ENCODE measurements around the gene AARSD1. TPM values are rescaled to one million over a fixed set of nuclear protein-coding genes. Genes with fewer than 3 reads are reported as not detected.

Gene AARSD1
- total RNA-seq, 1 donor from 2014 or later: 73.9 TPM

DNA sequence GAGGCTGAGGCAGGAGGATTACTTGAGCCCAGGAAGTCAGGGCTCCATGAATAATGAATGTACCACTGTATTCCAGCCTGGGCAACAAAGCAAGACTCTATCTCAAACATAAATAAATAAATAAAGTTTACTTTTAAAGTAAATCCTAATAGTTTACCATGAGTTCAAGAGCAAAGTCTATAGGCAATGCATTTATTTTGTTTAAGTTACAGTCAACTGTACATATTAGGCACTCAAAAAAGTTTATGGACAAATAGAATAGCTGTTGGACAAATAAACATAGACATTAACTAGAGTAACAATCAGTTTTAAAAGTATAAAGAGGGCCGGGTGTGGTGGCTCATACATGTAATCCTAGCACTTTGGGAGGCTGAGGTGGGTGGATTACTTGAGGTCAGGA, 3.7 kb upstream of the AARSD1 start:
- no peaks in the 10 kb centered on the region for H3K36me3 Mint-ChIP-seq (ENCODE audit: unreplicated experiment)
- no peak overlapping the region for H3K4me3 Mint-ChIP-seq (ENCODE audit: unreplicated experiment)
- H3K4me1 Mint-ChIP-seq (ENCODE audit: low read depth, unreplicated experiment): peaks cover 5% of the 10 kb centered on the region
- H3K27me3 Mint-ChIP-seq (ENCODE audit: unreplicated experiment): no peaks in the 10 kb centered on the region
- no peak for DNase-seq
- H3K9me3 Mint-ChIP-seq (ENCODE audit: unreplicated experiment): peaks cover 4% of the 10 kb centered on the region
- no peak overlapping the region for H3K27ac Mint-ChIP-seq (ENCODE audit: unreplicated experiment)
- TF ChIP-seq, protein P1, sequence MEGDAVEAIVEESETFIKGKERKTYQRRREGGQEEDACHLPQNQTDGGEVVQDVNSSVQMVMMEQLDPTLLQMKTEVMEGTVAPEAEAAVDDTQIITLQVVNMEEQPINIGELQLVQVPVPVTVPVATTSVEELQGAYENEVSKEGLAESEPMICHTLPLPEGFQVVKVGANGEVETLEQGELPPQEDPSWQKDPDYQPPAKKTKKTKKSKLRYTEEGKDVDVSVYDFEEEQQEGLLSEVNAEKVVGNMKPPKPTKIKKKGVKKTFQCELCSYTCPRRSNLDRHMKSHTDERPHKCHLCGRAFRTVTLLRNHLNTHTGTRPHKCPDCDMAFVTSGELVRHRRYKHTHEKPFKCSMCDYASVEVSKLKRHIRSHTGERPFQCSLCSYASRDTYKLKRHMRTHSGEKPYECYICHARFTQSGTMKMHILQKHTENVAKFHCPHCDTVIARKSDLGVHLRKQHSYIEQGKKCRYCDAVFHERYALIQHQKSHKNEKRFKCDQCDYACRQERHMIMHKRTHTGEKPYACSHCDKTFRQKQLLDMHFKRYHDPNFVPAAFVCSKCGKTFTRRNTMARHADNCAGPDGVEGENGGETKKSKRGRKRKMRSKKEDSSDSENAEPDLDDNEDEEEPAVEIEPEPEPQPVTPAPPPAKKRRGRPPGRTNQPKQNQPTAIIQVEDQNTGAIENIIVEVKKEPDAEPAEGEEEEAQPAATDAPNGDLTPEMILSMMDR (IDR thresholded peaks at IDR 0.05; ENCODE audit: partially characterized antibody, unreplicated experiment): no peak

DNA sequence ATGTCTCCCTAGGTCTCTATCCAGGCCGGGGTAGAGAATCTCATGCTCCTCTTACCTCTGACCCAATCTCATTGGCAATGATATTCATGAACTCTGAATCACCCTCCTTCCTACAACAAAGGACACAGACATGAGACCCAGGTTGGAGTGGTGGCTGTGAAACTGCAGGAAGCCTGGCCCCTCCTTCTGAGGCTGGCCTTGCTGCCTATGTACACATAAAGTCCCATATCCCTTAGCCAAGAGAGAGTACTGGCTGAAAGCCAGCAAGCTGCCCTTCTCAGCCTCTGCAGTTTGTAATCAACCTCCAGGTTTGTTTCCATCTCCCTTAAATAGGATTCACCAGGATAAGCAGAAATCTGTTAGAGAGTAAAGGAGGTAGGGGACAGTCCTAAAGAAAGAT, 10.6 kb downstream of the AARSD1 start:
- Mint-ChIP-seq H3K4me1 (ENCODE audit: low read depth, unreplicated experiment) (no peaks in the 10 kb centered on the region), H3K27me3 (ENCODE audit: unreplicated experiment) (peaks cover 3% of the 10 kb centered on the region), H3K36me3 (ENCODE audit: unreplicated experiment) (no peaks in the 10 kb centered on the region), H3K27ac (ENCODE audit: unreplicated experiment) (no peak overlapping the region), H3K4me3 (ENCODE audit: unreplicated experiment) (no peak overlapping the region), H3K9me3 (ENCODE audit: unreplicated experiment) (no peaks in the 10 kb centered on the region)
- DNase-seq: no peak
- TF ChIP-seq, protein P1 (IDR thresholded peaks at IDR 0.05; ENCODE audit: partially characterized antibody, unreplicated experiment): no peak

DNA sequence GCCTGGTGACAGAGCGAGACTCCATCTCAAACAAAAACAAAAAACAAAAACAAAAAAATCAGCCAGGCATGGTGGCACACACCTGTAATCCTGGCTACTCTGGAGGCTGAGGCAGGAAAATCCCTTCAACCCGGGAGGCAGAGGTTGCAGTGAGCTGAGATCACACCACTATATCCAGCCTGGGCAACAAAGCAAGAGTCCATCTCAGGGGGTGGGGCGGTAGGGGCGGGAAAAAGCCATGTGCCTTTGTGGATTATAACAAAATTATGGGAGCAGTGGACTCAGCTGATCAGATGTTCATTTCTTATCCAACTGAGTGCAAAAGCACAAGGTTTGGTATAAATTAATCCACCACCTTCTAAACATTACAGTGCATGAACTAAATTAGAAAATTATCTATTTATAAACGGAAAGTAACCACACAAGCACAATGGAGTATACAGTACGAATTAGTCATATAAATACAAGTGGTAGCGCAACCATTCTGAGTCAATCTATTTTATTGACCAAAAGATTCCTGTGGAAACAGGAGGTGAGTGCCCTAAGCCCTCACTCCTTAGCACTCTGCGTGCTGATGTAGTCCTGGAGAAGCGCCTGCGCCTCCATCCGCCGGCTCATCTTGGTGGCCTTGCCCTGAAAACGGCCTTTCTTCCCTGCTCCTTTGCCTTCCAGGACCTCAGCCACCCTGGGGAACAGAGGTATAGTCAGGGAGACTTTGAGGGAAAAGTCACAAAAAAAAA, 14.0 kb downstream of the AARSD1 start:
- Mint-ChIP-seq H3K4me1 (ENCODE audit: low read depth, unreplicated experiment) (no peaks in the 10 kb centered on the region), H3K27ac (ENCODE audit: unreplicated experiment) (no peak overlapping the region), H3K4me3 (ENCODE audit: unreplicated experiment) (no peak overlapping the region), H3K9me3 (ENCODE audit: unreplicated experiment) (no peaks in the 10 kb centered on the region), H3K36me3 (ENCODE audit: unreplicated experiment) (no peaks in the 10 kb centered on the region), H3K27me3 (ENCODE audit: unreplicated experiment) (no peaks in the 10 kb centered on the region)
- TF ChIP-seq, protein P1 (IDR thresholded peaks at IDR 0.05; ENCODE audit: partially characterized antibody, unreplicated experiment): no peak
- no peak for DNase-seq

DNA sequence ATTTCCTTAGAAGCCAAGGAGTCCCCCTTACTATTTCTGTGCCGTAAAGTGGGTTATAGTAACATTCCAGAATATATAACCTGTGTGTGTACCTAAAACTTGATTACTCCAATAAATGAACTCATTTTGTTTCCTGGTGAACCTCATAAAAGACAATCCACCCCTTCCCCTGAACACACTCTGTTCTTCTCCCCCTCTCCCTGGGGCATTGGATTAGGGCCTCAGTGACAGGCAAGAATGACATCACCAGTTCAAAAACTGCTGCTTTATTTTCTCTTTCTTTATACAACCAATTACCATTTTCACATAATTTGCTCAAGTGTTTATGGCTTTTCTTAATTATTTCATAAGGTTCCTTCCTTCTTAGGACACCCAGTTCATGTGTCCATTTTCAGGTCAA, 17.4 kb downstream of the AARSD1 start:
- no peaks in the 10 kb centered on the region for H3K36me3 Mint-ChIP-seq (ENCODE audit: unreplicated experiment)
- H3K27ac Mint-ChIP-seq (ENCODE audit: unreplicated experiment): no peak overlapping the region
- no peaks in the 10 kb centered on the region for H3K27me3 Mint-ChIP-seq (ENCODE audit: unreplicated experiment)
- no peaks in the 10 kb centered on the region for H3K4me1 Mint-ChIP-seq (ENCODE audit: low read depth, unreplicated experiment)
- DNase-seq: no peak
- peaks cover 2% of the 10 kb centered on the region for H3K9me3 Mint-ChIP-seq (ENCODE audit: unreplicated experiment)
- TF ChIP-seq, protein P1 (IDR thresholded peaks at IDR 0.05; ENCODE audit: partially characterized antibody, unreplicated experiment): no peak
- no peak overlapping the region for H3K4me3 Mint-ChIP-seq (ENCODE audit: unreplicated experiment)

DNA sequence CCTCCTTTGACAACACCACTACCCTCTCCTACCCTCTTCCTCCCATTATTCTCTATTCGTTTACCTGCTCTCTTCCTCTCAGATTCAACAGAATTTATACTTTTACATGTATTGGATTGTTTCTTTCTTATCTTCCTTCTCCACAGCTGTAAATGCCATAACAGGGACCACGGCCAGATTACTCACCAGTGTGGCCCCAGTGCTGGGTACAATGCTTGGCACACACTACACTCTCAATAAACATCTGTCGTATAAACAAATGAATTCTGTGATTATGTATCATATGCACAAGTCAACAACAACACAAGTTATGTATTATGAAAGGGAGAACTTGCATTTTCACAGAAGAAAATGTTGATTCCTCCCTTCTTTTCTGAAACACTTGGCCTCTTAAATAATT, 20.0 kb downstream of the AARSD1 start:
- Mint-ChIP-seq H3K36me3 (ENCODE audit: unreplicated experiment) (no peaks in the 10 kb centered on the region), H3K27ac (ENCODE audit: unreplicated experiment) (no peak overlapping the region), H3K4me3 (ENCODE audit: unreplicated experiment) (no peak overlapping the region), H3K4me1 (ENCODE audit: low read depth, unreplicated experiment) (no peaks in the 10 kb centered on the region), H3K27me3 (ENCODE audit: unreplicated experiment) (no peaks in the 10 kb centered on the region), H3K9me3 (ENCODE audit: unreplicated experiment) (peaks cover 2% of the 10 kb centered on the region)
- TF ChIP-seq, protein P1 (IDR thresholded peaks at IDR 0.05; ENCODE audit: partially characterized antibody, unreplicated experiment): no peak
- no peak for DNase-seq

Data from glutamatergic neuron (in vitro differentiated cells).